ENCODE data around the gene CCDC197. TPM values are rescaled to one million over a fixed set of nuclear protein-coding genes. Genes with fewer than 3 reads are reported as not detected.

Gene CCDC197
- total RNA-seq, 1 donor, result not detected

GRCh38 chr14:94021001-94021400, 23.9 kb downstream of the CCDC197 start:
- H3K36me3 ChIP-seq (ENCODE audit: insufficient read depth, low read length), result no peaks in the 10 kb centered on the region
- peak; percentile 98 for DNase-seq (ENCODE audit: insufficient read length, low spot score, missing footprints)
- H3K4me3 ChIP-seq (ENCODE audit: insufficient read depth, low read length), result no peak overlapping the region
- no peaks in the 10 kb centered on the region for H3K9me3 ChIP-seq (ENCODE audit: low read depth, low read length)
- TF ChIP-seq CTCF (IDR thresholded peaks at IDR 0.05; ENCODE audit: extremely low read depth, low read depth, low read length), result no peak
- no peaks in the 10 kb centered on the region for H4K20me1 ChIP-seq (ENCODE audit: insufficient read depth, low read length)
- peak overlapping the region; percentile 76 for H2AFZ ChIP-seq (ENCODE audit: low read length)
- peaks cover 11% of the 10 kb centered on the region for H3K4me1 ChIP-seq (ENCODE audit: insufficient read depth, low read length)
- H3K27ac ChIP-seq (ENCODE audit: low read depth, low read length), result peak overlapping the region; percentile 48
- H3K4me2 ChIP-seq (ENCODE audit: insufficient read depth, low read length), result no peak overlapping the region
- peaks cover 6% of the 10 kb centered on the region for H3K27me3 ChIP-seq (ENCODE audit: insufficient read depth, low read length)
- H3K79me2 ChIP-seq (ENCODE audit: insufficient read depth, low read length), result no peaks in the 10 kb centered on the region

GRCh38 chr14:94021416-94022157, 24.5 kb downstream of the CCDC197 start:
- Histone ChIP-seq H3K4me1 (ENCODE audit: insufficient read depth, low read length) (peaks cover 11% of the 10 kb centered on the region), H3K4me3 (ENCODE audit: insufficient read depth, low read length) (no peak overlapping the region), H3K27ac (ENCODE audit: low read depth, low read length) (peak overlapping the region; percentile 48), H3K27me3 (ENCODE audit: insufficient read depth, low read length) (peaks cover 6% of the 10 kb centered on the region), H2AFZ (ENCODE audit: low read length) (peak overlapping the region; percentile 76), H4K20me1 (ENCODE audit: insufficient read depth, low read length) (no peaks in the 10 kb centered on the region), H3K79me2 (ENCODE audit: insufficient read depth, low read length) (no peaks in the 10 kb centered on the region), H3K36me3 (ENCODE audit: insufficient read depth, low read length) (no peaks in the 10 kb centered on the region), H3K9me3 (ENCODE audit: low read depth, low read length) (no peaks in the 10 kb centered on the region), H3K4me2 (ENCODE audit: insufficient read depth, low read length) (no peak overlapping the region)
- no peak for TF ChIP-seq CTCF (IDR thresholded peaks at IDR 0.05; ENCODE audit: extremely low read depth, low read depth, low read length)
- DNase-seq (ENCODE audit: insufficient read length, low spot score, missing footprints), result peak; percentile 82

- H2AFZ ChIP-seq (ENCODE audit: low read length), result no peak overlapping the region
- H3K27ac ChIP-seq (ENCODE audit: low read depth, low read length), result no peak overlapping the region
- no peak overlapping the region for H3K4me2 ChIP-seq (ENCODE audit: insufficient read depth, low read length)
- no peaks in the 10 kb centered on the region for H3K36me3 ChIP-seq (ENCODE audit: insufficient read depth, low read length)
- no peaks in the 10 kb centered on the region for H3K9me3 ChIP-seq (ENCODE audit: low read depth, low read length)
- H3K4me3 ChIP-seq (ENCODE audit: insufficient read depth, low read length), result no peak overlapping the region
- DNase-seq (ENCODE audit: insufficient read length, low spot score, missing footprints), result peak; percentile 53
- H3K27me3 ChIP-seq (ENCODE audit: insufficient read depth, low read length), result peaks cover 6% of the 10 kb centered on the region
- TF ChIP-seq CTCF (IDR thresholded peaks at IDR 0.05; ENCODE audit: extremely low read depth, low read depth, low read length), result no peak
- H4K20me1 ChIP-seq (ENCODE audit: insufficient read depth, low read length), result no peaks in the 10 kb centered on the region
- peaks cover 11% of the 10 kb centered on the region for H3K4me1 ChIP-seq (ENCODE audit: insufficient read depth, low read length)
- H3K79me2 ChIP-seq (ENCODE audit: insufficient read depth, low read length), result no peaks in the 10 kb centered on the region
These were observed 25.7 kb downstream of the CCDC197 start for GRCh38 chr14:94022532-94023411.

GRCh38 chr14:94024549-94024948, 27.4 kb downstream of the CCDC197 start:
- H3K4me1 ChIP-seq (ENCODE audit: insufficient read depth, low read length), result peaks cover 11% of the 10 kb centered on the region
- H3K79me2 ChIP-seq (ENCODE audit: insufficient read depth, low read length), result no peaks in the 10 kb centered on the region
- DNase-seq (ENCODE audit: insufficient read length, low spot score, missing footprints), result peak; percentile 46
- no peak for TF ChIP-seq CTCF (IDR thresholded peaks at IDR 0.05; ENCODE audit: extremely low read depth, low read depth, low read length)
- H3K4me3 ChIP-seq (ENCODE audit: insufficient read depth, low read length), result no peak overlapping the region
- H3K4me2 ChIP-seq (ENCODE audit: insufficient read depth, low read length), result no peak overlapping the region
- no peak overlapping the region for H3K27ac ChIP-seq (ENCODE audit: low read depth, low read length)
- H3K36me3 ChIP-seq (ENCODE audit: insufficient read depth, low read length), result no peaks in the 10 kb centered on the region
- no peaks in the 10 kb centered on the region for H3K27me3 ChIP-seq (ENCODE audit: insufficient read depth, low read length)
- no peak overlapping the region for H2AFZ ChIP-seq (ENCODE audit: low read length)
- no peaks in the 10 kb centered on the region for H4K20me1 ChIP-seq (ENCODE audit: insufficient read depth, low read length)
- H3K9me3 ChIP-seq (ENCODE audit: low read depth, low read length), result no peaks in the 10 kb centered on the region
